ENCODE measurements around the gene DSTYK. TPM values are rescaled to one million over a fixed set of nuclear protein-coding genes. Genes with fewer than 3 reads are reported as not detected.

The DSTYK gene
- total RNA-seq, 2 donors from 2014 or later, result 9.8 to 11.0 TPM

- H3K27me3 ChIP-seq (ENCODE audit: control insufficient read depth, insufficient read depth, low read length, poor library complexity, severe bottlenecking), result peaks cover 36% of the 10 kb centered on the region
- no peaks in the 10 kb centered on the region for H3K9me3 Mint-ChIP-seq
- TF ChIP-seq CTCF (conservative IDR thresholded peaks at IDR 0.05), result no peak
- H3K9me3 ChIP-seq (ENCODE audit: control insufficient read depth, low read length), result no peaks in the 10 kb centered on the region
- peaks cover 13% of the 10 kb centered on the region for H3K4me1 Mint-ChIP-seq
- no peaks in the 10 kb centered on the region for H3K36me3 Mint-ChIP-seq (ENCODE audit: low read depth)
- peaks cover 3% of the 10 kb centered on the region for H3K4me1 ChIP-seq (ENCODE audit: control insufficient read depth, insufficient read depth, low read length)
- no peak overlapping the region for H3K4me3 Mint-ChIP-seq
- no peaks in the 10 kb centered on the region for H3K36me3 ChIP-seq (ENCODE audit: control insufficient read depth, insufficient read depth, low read length)
- no peak overlapping the region for H3K4me3 ChIP-seq (ENCODE audit: low read length)
- no peak overlapping the region for H3K27ac ChIP-seq (ENCODE audit: low read depth, low read length)
- WGBS, 2 experiments (ENCODE audit: insufficient coverage in 1 of 2, insufficient read length in 1 of 2), result 80 to 87% methylated on average over 9 to 10 of the region's 11 CpGs
- H3K27me3 Mint-ChIP-seq (ENCODE audit: insufficient read depth), result peaks cover 22% of the 10 kb centered on the region
- no peak overlapping the region for H3K27ac Mint-ChIP-seq
- no peak overlapping the region for H3K9ac ChIP-seq (ENCODE audit: extremely low read depth, low read length, poor library complexity, severe bottlenecking)
- DNase-seq, result no peak
Measured at GRCh38 chr1:205225901-205226765, 14.6 kb upstream of the DSTYK start.

DNA sequence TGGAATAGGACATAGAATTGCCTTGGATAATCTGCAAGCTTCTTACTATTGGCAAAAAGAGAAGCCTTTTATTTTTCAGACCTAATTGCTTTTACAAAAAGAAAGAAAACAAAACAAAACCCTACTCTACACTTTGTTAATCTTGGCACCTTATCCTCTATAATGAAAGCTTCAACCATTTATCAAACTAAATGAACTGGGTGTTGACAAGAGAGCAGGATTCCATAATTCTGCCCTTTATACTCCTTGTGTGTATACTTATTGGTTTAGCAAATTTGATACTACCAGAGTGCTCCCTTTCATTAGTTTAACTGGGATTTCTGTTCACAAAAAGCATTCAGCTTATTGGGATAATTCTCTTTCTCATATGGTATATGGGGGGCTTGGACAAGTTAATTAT is 13.2 kb upstream of the DSTYK start:
- Histone ChIP-seq H3K4me3 (ENCODE audit: low read length) (no peak overlapping the region), H3K36me3 (ENCODE audit: control insufficient read depth, insufficient read depth, low read length) (no peaks in the 10 kb centered on the region), H3K9ac (ENCODE audit: extremely low read depth, low read length, poor library complexity, severe bottlenecking) (no peak overlapping the region), H3K27me3 (ENCODE audit: control insufficient read depth, insufficient read depth, low read length, poor library complexity, severe bottlenecking) (peaks cover 36% of the 10 kb centered on the region), H3K4me1 (ENCODE audit: control insufficient read depth, insufficient read depth, low read length) (peaks cover 3% of the 10 kb centered on the region), H3K9me3 (ENCODE audit: control insufficient read depth, low read length) (no peaks in the 10 kb centered on the region), H3K27ac (ENCODE audit: low read depth, low read length) (no peak overlapping the region)
- Mint-ChIP-seq H3K36me3 (ENCODE audit: low read depth) (no peaks in the 10 kb centered on the region), H3K27ac (no peak overlapping the region), H3K27me3 (ENCODE audit: insufficient read depth) (peaks cover 22% of the 10 kb centered on the region), H3K4me1 (peaks cover 13% of the 10 kb centered on the region), H3K4me3 (no peak overlapping the region), H3K9me3 (no peaks in the 10 kb centered on the region)
- TF ChIP-seq CTCF (conservative IDR thresholded peaks at IDR 0.05), result no peak
- DNase-seq, result no peak

DNA sequence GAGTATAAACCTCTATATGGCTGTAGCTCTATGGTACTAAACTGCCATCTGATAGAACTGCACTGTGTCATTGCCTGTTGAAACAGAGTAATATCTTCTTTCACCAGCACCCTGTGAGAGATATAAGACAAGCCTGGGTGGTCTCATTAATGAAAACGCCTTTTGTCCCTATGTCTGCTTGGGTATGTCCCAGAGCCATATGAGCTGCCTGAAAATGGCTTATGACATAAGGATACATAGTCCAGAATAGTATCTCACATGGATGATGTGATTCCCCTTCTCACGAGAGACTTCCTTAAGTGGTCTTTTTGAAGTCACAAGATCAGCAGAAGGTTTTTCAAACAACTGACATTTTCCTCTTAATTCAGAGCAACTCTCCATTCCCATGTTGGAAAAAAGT is 8.9 kb upstream of the DSTYK start:
- Mint-ChIP-seq H3K36me3 (ENCODE audit: low read depth) (no peaks in the 10 kb centered on the region), H3K4me1 (peaks cover 3% of the 10 kb centered on the region), H3K9me3 (no peaks in the 10 kb centered on the region), H3K27ac (no peak overlapping the region), H3K4me3 (no peak overlapping the region), H3K27me3 (ENCODE audit: insufficient read depth) (peaks cover under 1% of the 10 kb centered on the region)
- Histone ChIP-seq H3K9ac (ENCODE audit: extremely low read depth, low read length, poor library complexity, severe bottlenecking) (no peak overlapping the region), H3K9me3 (ENCODE audit: control insufficient read depth, low read length) (no peaks in the 10 kb centered on the region), H3K36me3 (ENCODE audit: control insufficient read depth, insufficient read depth, low read length) (no peaks in the 10 kb centered on the region), H3K4me3 (ENCODE audit: low read length) (no peak overlapping the region), H3K27me3 (ENCODE audit: control insufficient read depth, insufficient read depth, low read length, poor library complexity, severe bottlenecking) (peaks cover 8% of the 10 kb centered on the region), H3K27ac (ENCODE audit: low read depth, low read length) (no peak overlapping the region), H3K4me1 (ENCODE audit: control insufficient read depth, insufficient read depth, low read length) (no peaks in the 10 kb centered on the region)
- DNase-seq, result no peak
- no peak for TF ChIP-seq CTCF (conservative IDR thresholded peaks at IDR 0.05)
- 92 to 100% methylated on average over 2 of the region's 2 CpGs for whole genome bisulfite sequencing, 2 experiments (ENCODE audit: insufficient coverage in 1 of 2, insufficient read length in 1 of 2)

Data from endodermal cell (in vitro differentiated cells).